Loucy (cell line): Measurements from ENCODE around the gene NPDC1.

Source experiments
- H2AFZ ChIP-seq: fragments of 200-600 bp; sonication (generic); 2 replicates; pipeline ENCODE4 v1.6.0; 2016; ENCODE audit warnings: antibody characterized with exemption, mild to moderate bottlenecking, low read length, moderate library complexity
- H3F3A ChIP-seq: fragments of 200-600 bp; 2 replicates; pipeline ENCODE4 v1.6.0; 2016; ENCODE audit warnings: antibody characterized with exemption, low read depth, mild to moderate bottlenecking
- H3K27me3 ChIP-seq: fragments of 200-600 bp; sonication (generic); 2 replicates; pipeline ENCODE4 v1.6.1; 2014; ENCODE audit warnings: low read length, mild to moderate bottlenecking; ENCODE audit not compliant: insufficient read depth, poor library complexity, severe bottlenecking
- H3K36me3 ChIP-seq: fragments of 200-600 bp; sonication (generic); 2 replicates; pipeline ENCODE4 v1.6.1; 2016; ENCODE audit warnings: low read length; ENCODE audit not compliant: insufficient read depth
- H3K4me1 ChIP-seq: fragments of 200-600 bp; sonication (generic); 2 replicates; pipeline ENCODE4 v1.5.1; 2014; ENCODE audit warnings: low read length, mild to moderate bottlenecking; ENCODE audit not compliant: insufficient read depth, poor library complexity, severe bottlenecking
- H3K4me2 ChIP-seq: fragments of 200-600 bp; sonication (generic); 2 replicates; pipeline ENCODE4 v1.6.0; 2014; ENCODE audit warnings: antibody characterized with exemption, low read length, low read depth, mild to moderate bottlenecking; ENCODE audit not compliant: poor library complexity, severe bottlenecking
- H3K4me3 ChIP-seq: fragments of 200-600 bp; sonication (generic); 2 replicates; pipeline ENCODE4 v1.5.1; 2014; ENCODE audit warnings: low read length, mild to moderate bottlenecking, mixed read lengths; ENCODE audit not compliant: poor library complexity, severe bottlenecking
- H3K79me2 ChIP-seq: fragments of 200-600 bp; sonication (generic); 2 replicates; pipeline ENCODE4 v1.6.1; 2014; ENCODE audit warnings: low read length; ENCODE audit not compliant: insufficient read depth
- H3K9ac ChIP-seq: fragments of 200-600 bp; sonication (generic); 2 replicates; pipeline ENCODE4 v1.6.0; 2014; ENCODE audit warnings: mild to moderate bottlenecking, low read depth, low read length, moderate library complexity; ENCODE audit not compliant: poor library complexity, severe bottlenecking
- H3K9me2 ChIP-seq: fragments of 200-600 bp; sonication (generic); replicated peaks from 2 replicates; pipeline ENCODE4 v1.6.1; 2016; ENCODE audit warnings: low read depth, low read length, mixed read lengths
- H3K9me3 ChIP-seq: fragments of 200-600 bp; sonication (generic); 2 replicates; pipeline ENCODE4 v1.6.1; 2014; ENCODE audit warnings: mild to moderate bottlenecking, antibody characterized with exemption, low read length, low read depth; ENCODE audit not compliant: insufficient read depth
- H4K20me1 ChIP-seq: fragments of 200-600 bp; sonication (generic); 2 replicates; pipeline ENCODE4 v1.6.0; 2014; ENCODE audit warnings: antibody characterized with exemption, low read length, mild to moderate bottlenecking; ENCODE audit not compliant: insufficient read depth, poor library complexity, severe bottlenecking
- CTCF ChIP-seq: fragments of 200-600 bp; sonication (generic); conservative IDR thresholded peaks from 2 replicates; pipeline ENCODE4 v1.5.1; 2014; ENCODE audit warnings: mild to moderate bottlenecking, antibody characterized with exemption, low read length
- EZH2phosphoT487 ChIP-seq: fragments of 200-600 bp; IDR thresholded peaks from 2 replicates; pipeline ENCODE4 v1.6.1; 2018; ENCODE audit warnings: antibody characterized with exemption, mild to moderate bottlenecking, moderate library complexity, borderline replicate concordance

NPDC1 gene

GRCh38 chr9:137020771-137021567 is 25.0 kb downstream of the NPDC1 start:
- no peak overlapping the region for H2AFZ ChIP-seq

GRCh38 chr9:137019891-137020683 is 25.9 kb downstream of the NPDC1 start:
- Histone ChIP-seq H3K4me1 (no peaks in the 10 kb centered on the region), H4K20me1 (peaks cover 4% of the 10 kb centered on the region), H3K4me3 (no peak overlapping the region), H3K9me3 (no peaks in the 10 kb centered on the region), H3K9me2 (no peaks in the 10 kb centered on the region), H3K36me3 (no peaks in the 10 kb centered on the region; the same call in 1 of the 2 replicates), H3K4me2 (no peak overlapping the region), H3K9ac (no peak overlapping the region), H3K27me3 (no peaks in the 10 kb centered on the region), H3K79me2 (no peaks in the 10 kb centered on the region), H2AFZ (no peak overlapping the region), H3F3A (no peaks in the 10 kb centered on the region)
- no peak for TF ChIP-seq CTCF

More at GRCh38 chr9:137020771-137021567, 25.0 kb downstream of the NPDC1 start:
- Histone ChIP-seq H3K4me3 (no peak overlapping the region), H3K9me2 (no peaks in the 10 kb centered on the region), H3F3A (no peaks in the 10 kb centered on the region), H3K79me2 (no peaks in the 10 kb centered on the region), H3K9ac (no peak overlapping the region), H3K4me1 (no peaks in the 10 kb centered on the region), H4K20me1 (peaks cover 4% of the 10 kb centered on the region), H3K9me3 (no peaks in the 10 kb centered on the region), H3K36me3 (no peaks in the 10 kb centered on the region), H3K4me2 (no peak overlapping the region), H3K27me3 (no peaks in the 10 kb centered on the region)
- TF ChIP-seq EZH2phosphoT487: no peak
- TF ChIP-seq CTCF: no peak

- no peaks in the 10 kb centered on the region for H3F3A ChIP-seq
- H3K9me2 ChIP-seq: no peaks in the 10 kb centered on the region
- no peaks in the 10 kb centered on the region; the same call in 1 of the 2 replicates for H3K36me3 ChIP-seq
- no peak overlapping the region for H3K4me2 ChIP-seq
- H3K9ac ChIP-seq: no peak overlapping the region
- no peaks in the 10 kb centered on the region for H3K9me3 ChIP-seq
- H3K4me1 ChIP-seq: no peaks in the 10 kb centered on the region
- no peaks in the 10 kb centered on the region for H3K27me3 ChIP-seq
- no peak for TF ChIP-seq CTCF
- no peak for TF ChIP-seq EZH2phosphoT487
- H3K79me2 ChIP-seq: no peaks in the 10 kb centered on the region
- H4K20me1 ChIP-seq: peaks cover 4% of the 10 kb centered on the region
- H2AFZ ChIP-seq: no peak overlapping the region
- no peak overlapping the region for H3K4me3 ChIP-seq
Measured at GRCh38 chr9:137018761-137019559, 27.0 kb downstream of the NPDC1 start.
